Testis (tissue), 3 donors: ENCODE measurements around the gene POU3F1. TPM values are rescaled to one million over a fixed set of nuclear protein-coding genes. Genes with fewer than 3 reads are reported as not detected.

ENCODE experiments used
- DNase-seq: peaks from one replicate; pipeline ENCODE4 v3.0.0-alpha.2; 2019
- H3K27ac ChIP-seq, 2 donors: fragments of 200-600 bp; sonication (generic); one replicate each; pipeline ENCODE4 v1.5.1; 2019
- H3K27me3 ChIP-seq: fragments of 200-600 bp; sonication (generic); one replicate; pipeline ENCODE4 v1.5.1; 2019
- H3K36me3 ChIP-seq: fragments of 200-600 bp; sonication (generic); one replicate; pipeline ENCODE4 v1.5.1; 2017; ENCODE audit warnings: low read depth; ENCODE audit errors: missing control alignments
- H3K4me1 ChIP-seq: fragments of 200-600 bp; sonication (generic); one replicate; pipeline ENCODE4 v1.5.1; 2019
- H3K4me3 ChIP-seq, 2 donors: fragments of 200-600 bp; sonication (generic); one replicate each; pipeline ENCODE4 v1.5.1; 2017 to 2019
- H3K9me3 ChIP-seq: fragments of 200-600 bp; sonication (generic); one replicate; pipeline ENCODE4 v1.5.1; 2017
- POLR2A ChIP-seq: fragments of 450-650 bp; IDR thresholded peaks from one replicate; pipeline ENCODE4 v1.6.1; 2017; ENCODE audit warnings: antibody characterized with exemption, mild to moderate bottlenecking, moderate library complexity
- WGBS, 2 donors: methylation state at CpG; one replicate each; pipeline ENCODE4 v1.1.5; 2018; 5-methylcytosine and 5-hydroxymethylcytosine counted together
- intact Hi-C: fragments of 100-400 bp; cut with DNase I; formaldehyde crosslinking; loops from one replicate; pipeline ENCODE4 v1.15.1; 2023; ENCODE audit warnings: low total_unique reads
- polyA plus RNA-seq: library from polyadenylated mRNA; stranded (reverse); fragments of 350-450 nt; fragmentation: Illumina TruSeq; extraction: RNeasy Lipid Tissue Mini Kit (QIAGEN cat#74804); gene quantifications from one replicate; pipeline ENCODE4 v1.2.3, GENCODE V29; 2014; ENCODE audit warnings: low read depth, low replicate concordance; ENCODE audit not compliant: insufficient read depth
- total RNA-seq, 2 donors: library from RNA; depleted of rRNA; stranded (reverse); fragments of >200 nt; gene quantifications; one replicate each; pipeline ENCODE4 v1.2.3, GENCODE V29; 2016
- TF ChIP-seq, protein P1 (sequence below), 3 experiments: fragments of 450-650 bp in 2 of 3; fragments of 200-600 bp in 1 of 3; sonication (generic) in 1 of 3; IDR thresholded peaks; one replicate each; pipeline ENCODE4 v1.5.1; 2016 to 2019; ENCODE audit warnings: antibody characterized with exemption in 3 of 3, mild to moderate bottlenecking in 2 of 3, moderate library complexity in 1 of 3

The POU3F1 gene
- total and polyA plus RNA-seq, 3 donors from 2014 or later: 1.6 to 6.8 (median 6.0) TPM

GRCh38 chr1:38075191-38075590, 28.6 kb upstream of the POU3F1 start:
- WGBS, 2 donors: 85 to 94% methylated on average over 2 to 5 of the region's 5 CpGs
- H3K36me3 ChIP-seq: no peaks in the 10 kb centered on the region
- no peak overlapping the region for H3K27ac ChIP-seq
- no peaks in the 10 kb centered on the region for H3K4me1 ChIP-seq
- intact Hi-C loops: no loop called here
- no peaks in the 10 kb centered on the region for H3K9me3 ChIP-seq
- TF ChIP-seq, protein P1, sequence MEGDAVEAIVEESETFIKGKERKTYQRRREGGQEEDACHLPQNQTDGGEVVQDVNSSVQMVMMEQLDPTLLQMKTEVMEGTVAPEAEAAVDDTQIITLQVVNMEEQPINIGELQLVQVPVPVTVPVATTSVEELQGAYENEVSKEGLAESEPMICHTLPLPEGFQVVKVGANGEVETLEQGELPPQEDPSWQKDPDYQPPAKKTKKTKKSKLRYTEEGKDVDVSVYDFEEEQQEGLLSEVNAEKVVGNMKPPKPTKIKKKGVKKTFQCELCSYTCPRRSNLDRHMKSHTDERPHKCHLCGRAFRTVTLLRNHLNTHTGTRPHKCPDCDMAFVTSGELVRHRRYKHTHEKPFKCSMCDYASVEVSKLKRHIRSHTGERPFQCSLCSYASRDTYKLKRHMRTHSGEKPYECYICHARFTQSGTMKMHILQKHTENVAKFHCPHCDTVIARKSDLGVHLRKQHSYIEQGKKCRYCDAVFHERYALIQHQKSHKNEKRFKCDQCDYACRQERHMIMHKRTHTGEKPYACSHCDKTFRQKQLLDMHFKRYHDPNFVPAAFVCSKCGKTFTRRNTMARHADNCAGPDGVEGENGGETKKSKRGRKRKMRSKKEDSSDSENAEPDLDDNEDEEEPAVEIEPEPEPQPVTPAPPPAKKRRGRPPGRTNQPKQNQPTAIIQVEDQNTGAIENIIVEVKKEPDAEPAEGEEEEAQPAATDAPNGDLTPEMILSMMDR (IDR thresholded peaks at IDR 0.05): no peak
- no peak overlapping the region for H3K4me3 ChIP-seq
- no peaks in the 10 kb centered on the region for H3K27me3 ChIP-seq
- DNase-seq: no peak

DNA sequence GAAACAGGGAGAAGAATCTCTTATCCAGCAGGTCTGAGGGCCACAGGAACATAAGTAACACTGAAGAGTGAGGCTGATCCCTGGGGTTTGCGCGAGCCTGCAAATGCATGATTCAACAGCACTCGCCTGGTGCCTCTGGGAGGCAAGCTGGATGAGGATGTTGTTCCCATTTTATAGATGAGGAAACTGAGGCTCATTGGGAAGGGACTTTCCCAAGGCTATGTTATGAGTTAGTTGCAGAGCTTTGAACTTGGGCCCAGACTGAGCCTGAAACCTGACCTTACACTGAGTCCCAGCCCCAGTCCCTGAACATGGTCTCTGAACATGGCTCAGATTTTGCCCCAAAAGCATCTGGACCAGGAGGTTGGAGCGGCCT, 27.7 kb upstream of the POU3F1 start:
- TF ChIP-seq, protein P1 (IDR thresholded peaks at IDR 0.05): no peak
- TF ChIP-seq POLR2A: no peak
- Histone ChIP-seq H3K27ac (no peak overlapping the region), H3K36me3 (no peaks in the 10 kb centered on the region), H3K4me3 (no peak overlapping the region), H3K27me3 (no peaks in the 10 kb centered on the region), H3K4me1 (no peaks in the 10 kb centered on the region), H3K9me3 (no peaks in the 10 kb centered on the region)
- no peak for DNase-seq
- intact Hi-C loops: no loop called here
- WGBS, 2 donors: 95 to 96% methylated on average over 3 to 4 of the region's 4 CpGs

DNA sequence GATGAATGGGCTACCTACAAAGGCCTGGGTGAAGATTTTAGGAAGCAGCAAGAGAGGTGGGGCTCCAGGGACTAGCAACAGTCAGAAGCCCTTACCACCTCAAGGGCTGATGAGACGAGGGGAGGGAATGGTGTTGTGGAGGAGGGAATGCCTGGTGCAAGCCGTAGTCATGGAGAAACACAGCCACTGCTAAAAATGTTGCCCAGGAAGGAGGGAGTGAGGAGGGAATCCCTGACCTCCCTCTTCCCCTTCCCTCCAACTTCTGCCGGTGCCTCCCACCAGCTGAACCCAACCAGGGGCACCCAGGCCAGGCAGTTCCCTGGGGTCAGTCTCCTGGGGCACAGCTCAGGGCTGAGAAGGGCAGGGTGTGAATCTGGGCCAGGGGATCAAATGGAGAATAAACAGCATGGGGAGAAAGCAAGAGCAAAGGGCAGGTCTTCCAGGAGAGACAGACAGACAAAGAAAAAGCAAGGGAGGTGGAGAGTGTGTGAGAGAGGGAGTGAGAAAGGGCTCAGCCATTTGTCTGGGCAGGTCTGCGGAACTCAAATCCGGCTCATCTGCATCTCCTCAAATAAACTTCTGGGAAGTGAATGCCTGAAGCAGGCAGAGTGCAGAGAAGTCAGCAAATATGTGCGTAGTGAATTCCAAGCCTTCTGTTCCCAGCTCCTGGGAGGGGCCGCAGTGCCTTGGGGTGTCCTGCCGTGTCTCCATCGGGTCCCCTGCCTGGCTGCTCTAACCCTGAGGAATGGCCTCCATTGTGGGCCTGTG, 27.1 kb upstream of the POU3F1 start:
- no peak for TF ChIP-seq POLR2A
- TF ChIP-seq, protein P1 (IDR thresholded peaks at IDR 0.05): no peak
- H3K27ac ChIP-seq: no peak overlapping the region
- no peaks in the 10 kb centered on the region for H3K36me3 ChIP-seq
- no peak for DNase-seq
- H3K9me3 ChIP-seq: no peaks in the 10 kb centered on the region
- 66 to 72% methylated on average over 9 of the region's 9 CpGs for WGBS, 2 donors
- no peaks in the 10 kb centered on the region for H3K4me1 ChIP-seq
- no peak overlapping the region for H3K4me3 ChIP-seq
- intact Hi-C loops: no loop called here
- H3K27me3 ChIP-seq: no peaks in the 10 kb centered on the region

DNA sequence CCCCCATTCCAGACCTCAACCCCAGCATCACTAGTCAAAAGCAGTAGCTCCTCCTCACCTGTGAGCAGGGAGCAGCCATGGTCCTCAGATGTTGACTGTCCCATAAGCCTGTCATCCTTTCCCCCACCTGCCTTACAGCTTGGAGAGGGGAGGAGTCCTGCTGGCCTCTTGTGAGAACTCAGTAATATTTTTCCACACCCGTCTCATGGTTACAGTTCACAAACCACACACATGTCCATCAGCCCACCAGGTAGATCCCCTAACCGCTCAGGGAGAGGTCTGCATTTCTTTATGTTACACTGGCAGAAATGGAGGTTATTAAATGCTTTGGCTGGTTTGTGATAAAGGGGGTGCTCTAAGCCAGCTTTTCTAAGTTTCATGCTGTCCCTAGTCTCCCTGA, 26.3 kb upstream of the POU3F1 start:
- Histone ChIP-seq H3K4me1 (no peaks in the 10 kb centered on the region), H3K9me3 (no peaks in the 10 kb centered on the region)

More for the DNA sequence above, 26.3 kb upstream of the POU3F1 start:
- intact Hi-C loops: no loop called here
- no peak for TF ChIP-seq POLR2A
- TF ChIP-seq, protein P1 (IDR thresholded peaks at IDR 0.05): no peak
- Histone ChIP-seq H3K36me3 (no peaks in the 10 kb centered on the region), H3K4me3 (no peak overlapping the region), H3K27ac (no peak overlapping the region), H3K27me3 (no peaks in the 10 kb centered on the region)
- WGBS, 2 donors: 86 to 100% methylated on average over 2 of the region's 2 CpGs
- no peak for DNase-seq
